OCI-LY7 (cell line): ENCODE measurements around the gene CARD16. TPM values are rescaled to one million over a fixed set of nuclear protein-coding genes. Genes with fewer than 3 reads are reported as not detected.

Experiments
- BruUV-seq: library from RNA; stranded (reverse); fragments of 400-500 nt; replicated peaks from 2 replicates; lab custom pipeline; 2021; lab: Mats Ljungman, UMichigan
- CTCF ChIA-PET: fragments of 300-600 bp; sonication (Branson Sonifier 250); formaldehyde crosslinking; loops from one replicate; lab custom pipeline; 2022; ENCODE audit warnings: antibody characterized with exemption; ENCODE audit not compliant: unreplicated experiment; lab: Charles Lee
- POLR2A ChIA-PET: fragments of 300-600 bp; sonication (Branson Sonifier 250); formaldehyde crosslinking; loops from one replicate; lab custom pipeline; 2022; ENCODE audit warnings: antibody characterized with exemption; lab: Charles Lee
- DNase-seq: peaks from one replicate; pipeline ENCODE4 v3.0.0-alpha.2; 2015; ENCODE audit warnings: low spot score
- H2AFZ ChIP-seq: fragments of 200-600 bp; sonication (generic), shearing (Covaris generic); 2 replicates; pipeline ENCODE4 v1.6.1; 2014; ENCODE audit warnings: mild to moderate bottlenecking, antibody characterized with exemption, low read length, moderate library complexity
- H3K27ac ChIP-seq: fragments of 200-600 bp; sonication (generic); 2 replicates; pipeline ENCODE4 v1.5.1; 2014; ENCODE audit warnings: mixed run types, low read depth, mild to moderate bottlenecking, moderate library complexity, low read length, inconsistent platforms; ENCODE audit not compliant: poor library complexity, severe bottlenecking
- H3K36me3 ChIP-seq: fragments of 200-600 bp; sonication (generic); 2 replicates; pipeline ENCODE4 v1.6.1; 2014; ENCODE audit warnings: mild to moderate bottlenecking, antibody characterized with exemption, low read length, moderate library complexity, mixed read lengths; ENCODE audit not compliant: insufficient read depth
- H3K4me1 ChIP-seq: fragments of 200-600 bp; sonication (generic); 2 replicates; pipeline ENCODE4 v1.5.1; 2014; ENCODE audit warnings: mild to moderate bottlenecking, low read length; ENCODE audit not compliant: insufficient read depth, poor library complexity, severe bottlenecking
- H3K4me2 ChIP-seq: fragments of 200-600 bp; sonication (generic); 2 replicates; pipeline ENCODE4 v1.6.1; 2014; ENCODE audit warnings: mild to moderate bottlenecking, low read length
- H3K4me3 ChIP-seq: fragments of 200-600 bp; sonication (generic); 2 replicates; pipeline ENCODE4 v1.5.1; 2014; ENCODE audit warnings: mild to moderate bottlenecking, low read depth, low read length; ENCODE audit not compliant: poor library complexity, severe bottlenecking
- H3K79me2 ChIP-seq: fragments of 200-600 bp; sonication (generic); 2 replicates; pipeline ENCODE4 v1.6.1; 2016; ENCODE audit warnings: low read depth, mild to moderate bottlenecking, low read length, moderate library complexity, mixed read lengths; ENCODE audit not compliant: insufficient read depth
- H3K9me2 ChIP-seq: fragments of 200-600 bp; sonication (generic); 2 replicates; pipeline ENCODE4 v1.6.1; 2016; ENCODE audit warnings: mild to moderate bottlenecking, low read length, mixed read lengths; ENCODE audit not compliant: insufficient read depth
- H3K9me3 ChIP-seq: fragments of 200-600 bp; sonication (generic); 2 replicates; pipeline ENCODE4 v1.6.1; 2014; ENCODE audit warnings: mild to moderate bottlenecking, mixed run types, low read length, mixed read lengths
- H4K20me1 ChIP-seq: fragments of 200-600 bp; sonication (generic); 2 replicates; pipeline ENCODE4 v1.6.1; 2014; ENCODE audit warnings: mild to moderate bottlenecking, antibody characterized with exemption, low read length, moderate library complexity, mixed read lengths; ENCODE audit not compliant: insufficient read depth
- CTCF ChIP-seq: fragments of 200-600 bp; sonication (generic); conservative IDR thresholded peaks from 2 replicates; pipeline ENCODE4 v1.5.1; 2014; ENCODE audit warnings: mild to moderate bottlenecking, antibody characterized with exemption, low read length, moderate library complexity, mixed read lengths
- EZH2phosphoT487 ChIP-seq: fragments of 200-600 bp; sonication (generic); IDR thresholded peaks from 2 replicates; pipeline ENCODE4 v1.6.1; 2018; ENCODE audit warnings: low read depth, borderline replicate concordance, mild to moderate bottlenecking, mixed run types, antibody characterized with exemption, low read length, moderate library complexity, mixed read lengths
- intact Hi-C: fragments of 100-400 bp; cut with micrococcal nuclease; formaldehyde crosslinking; loops from one replicate; pipeline ENCODE4 v1.10.0; 2022; ENCODE audit not compliant: unreplicated experiment
- total RNA-seq, 2 experiments: library from RNA; depleted of rRNA in 1 of 2; stranded (reverse); fragments of >200 nt in 1 of 2; shearing (Covaris generic) in 1 of 2; gene quantifications; 2 replicates each; pipeline ENCODE4 v1.2.3, GENCODE V29; 2014 to 2022

Gene CARD16
- total RNA-seq, 2 experiments from 2014 or later = 0.42 to 0.44 TPM

- no peak overlapping the region for H3K4me3 ChIP-seq
- no peaks in the 10 kb centered on the region for H3K79me2 ChIP-seq
- intact Hi-C loops = no loop called here
- ChIA-PET POLR2A (no interaction called here), CTCF (no interaction called here)
- no peaks in the 10 kb centered on the region for H3K9me2 ChIP-seq
- no peaks in the 10 kb centered on the region for H4K20me1 ChIP-seq
- no TSS peak for BruUV-seq
- H3K4me1 ChIP-seq = no peaks in the 10 kb centered on the region
- TF ChIP-seq CTCF (no peak), EZH2phosphoT487 (no peak)
- H3K4me2 ChIP-seq = no peak overlapping the region
- H3K27ac ChIP-seq = no peak overlapping the region
- DNase-seq = no peak
- no peaks in the 10 kb centered on the region for H3K9me3 ChIP-seq
- H3K36me3 ChIP-seq = no peaks in the 10 kb centered on the region; the same call in 1 of the 2 replicates
- H2AFZ ChIP-seq = no peak overlapping the region
These were observed 41.1 kb downstream of the CARD16 start for GRCh38 chr11:105004021-105004420.

GRCh38 chr11:105003151-105003550, 42.0 kb downstream of the CARD16 start:
- Histone ChIP-seq H2AFZ (no peak overlapping the region), H3K9me3 (no peaks in the 10 kb centered on the region), H3K27ac (no peak overlapping the region), H3K4me1 (no peaks in the 10 kb centered on the region), H3K79me2 (no peaks in the 10 kb centered on the region), H4K20me1 (no peaks in the 10 kb centered on the region), H3K9me2 (no peaks in the 10 kb centered on the region), H3K4me3 (no peak overlapping the region), H3K36me3 (no peaks in the 10 kb centered on the region; the same call in 1 of the 2 replicates), H3K4me2 (no peak overlapping the region)
- intact Hi-C loops = no loop called here
- CTCF ChIA-PET = no interaction called here
- no peak for TF ChIP-seq CTCF
- TF ChIP-seq EZH2phosphoT487 = no peak
- no TSS peak for BruUV-seq
- POLR2A ChIA-PET = no interaction called here
- DNase-seq = no peak

- BruUV-seq = no TSS peak
- no peaks in the 10 kb centered on the region for H3K4me1 ChIP-seq
These were observed 44.3 kb downstream of the CARD16 start for GRCh38 chr11:105000797-105001196.

More at GRCh38 chr11:105000797-105001196, 44.3 kb downstream of the CARD16 start:
- H3K36me3 ChIP-seq = no peaks in the 10 kb centered on the region; the same call in 1 of the 2 replicates
- no peak overlapping the region for H3K27ac ChIP-seq
- no peaks in the 10 kb centered on the region for H3K9me2 ChIP-seq
- DNase-seq = peak; percentile 19
- intact Hi-C loops = no loop called here
- TF ChIP-seq EZH2phosphoT487 (no peak), CTCF (peak; percentile 84)
- H3K4me3 ChIP-seq = no peak overlapping the region
- CTCF ChIA-PET = no interaction called here
- no peaks in the 10 kb centered on the region for H4K20me1 ChIP-seq
- H3K79me2 ChIP-seq = no peaks in the 10 kb centered on the region
- no peaks in the 10 kb centered on the region for H3K9me3 ChIP-seq
- no peak overlapping the region for H2AFZ ChIP-seq
- no peak overlapping the region for H3K4me2 ChIP-seq
- POLR2A ChIA-PET = no interaction called here
